Cerebellar nuclear complex (tissue), 1 donor: Measurements from ENCODE around the gene FGF6.
"Not testable (repeated sequence)": the region's sequence is repeated elsewhere in the genome, so short reads cannot be mapped to it uniquely, and the experiment has no call there.

Experiments used
- DNase-seq, 2 experiments: peaks; one replicate each; lab custom pipeline; 2025; lab: John Stamatoyannopoulos, UW

The FGF6 gene

DNA sequence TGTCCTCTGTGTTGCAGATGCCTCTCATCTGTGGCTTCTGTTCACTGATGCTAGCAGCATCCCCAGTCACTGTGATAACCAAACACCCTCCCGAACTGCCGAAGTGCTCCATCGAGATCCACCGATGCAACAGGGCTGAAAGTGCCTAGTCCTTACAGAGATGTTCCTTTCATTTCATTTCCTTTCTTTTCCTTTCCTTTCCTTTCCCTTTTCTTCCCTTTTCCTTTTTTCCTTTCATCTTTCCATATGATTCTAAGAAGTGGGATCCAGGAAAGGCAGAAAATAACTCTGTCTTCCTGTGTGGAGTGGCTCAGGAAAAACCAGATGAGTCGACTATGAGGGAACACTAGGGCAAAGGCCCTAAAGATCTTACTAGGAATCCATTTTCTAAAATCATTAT is 26.7 kb downstream of the FGF6 start:
- no peak for DNase-seq

DNA sequence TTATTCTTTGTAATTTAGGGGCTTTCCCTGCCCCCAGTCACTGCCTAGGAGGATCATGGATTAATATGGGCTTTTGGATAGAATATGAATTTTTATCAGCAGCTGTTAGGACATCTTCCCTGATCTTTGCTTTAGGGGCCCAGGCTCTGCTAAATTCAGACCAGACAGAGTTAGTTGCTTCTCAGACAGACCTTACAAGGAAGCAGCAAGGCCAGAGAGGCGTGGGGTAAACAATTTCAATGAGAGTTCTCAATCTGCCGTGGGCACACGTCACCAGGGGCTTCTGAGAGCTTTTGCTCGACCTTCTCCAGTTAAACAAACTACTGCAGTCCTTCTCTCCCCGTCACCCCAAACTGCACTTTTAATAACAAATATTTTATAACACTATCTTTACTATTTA is 27.7 kb downstream of the FGF6 start:
- DNase-seq, result no peak

DNA sequence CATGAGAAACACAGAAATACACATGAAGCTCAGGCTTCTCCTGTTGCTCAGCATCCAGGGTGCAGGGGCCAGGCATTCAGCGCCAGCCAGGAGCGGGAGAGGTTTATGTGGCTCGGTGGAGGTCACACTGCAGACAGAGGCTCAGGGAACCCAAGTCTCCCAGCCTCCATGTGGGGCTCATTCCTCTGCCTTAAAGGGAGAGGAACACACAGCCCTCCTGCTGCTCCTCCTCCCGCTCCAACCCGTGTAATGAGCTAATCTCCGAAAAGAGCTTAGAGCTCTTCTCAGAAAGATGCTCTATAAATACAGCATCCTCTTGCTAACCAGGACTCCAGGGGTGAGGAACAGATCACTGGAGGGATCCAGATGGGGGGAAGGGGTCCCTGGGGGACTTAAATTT is 28.2 kb downstream of the FGF6 start:
- no peak for DNase-seq

DNA sequence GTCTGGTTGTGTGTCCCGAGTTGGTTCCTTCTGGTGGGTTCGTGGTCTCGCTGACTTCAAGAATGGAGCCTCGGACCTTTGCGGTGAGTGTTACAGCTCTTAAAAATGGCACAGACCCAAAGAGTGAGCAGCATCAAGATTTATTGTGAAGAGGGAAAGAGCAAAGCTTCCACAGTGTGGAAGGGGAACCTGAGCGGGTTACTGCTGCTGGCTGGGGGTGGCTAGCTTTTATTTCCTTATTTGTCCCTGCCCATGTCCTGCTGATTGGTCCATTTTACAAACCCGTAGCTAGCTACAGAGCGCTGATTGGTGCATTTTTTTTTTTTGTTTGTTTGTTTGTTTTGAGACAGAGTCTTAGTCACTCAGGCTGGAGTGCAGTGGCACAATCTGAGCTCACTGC is 29.3 kb downstream of the FGF6 start:
- DNase-seq, result no peak

DNA sequence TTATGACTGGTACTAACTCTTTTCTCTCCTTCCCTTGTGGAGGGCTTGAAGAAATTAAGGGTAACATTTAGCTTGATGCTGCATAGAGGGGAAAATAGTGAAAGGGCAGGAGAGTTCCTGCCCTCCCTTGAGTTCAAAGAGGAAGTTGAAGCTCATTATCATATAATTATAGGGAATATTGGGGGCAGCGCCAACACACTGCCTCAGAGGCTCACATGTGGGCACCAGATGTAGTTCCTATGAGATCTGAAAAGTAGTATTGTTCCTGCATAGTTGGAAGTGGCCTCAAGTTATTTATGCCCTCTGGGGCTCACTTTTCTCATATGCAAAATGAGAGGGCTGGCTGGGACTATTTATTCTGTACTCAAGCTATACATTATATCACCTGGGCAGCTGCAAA is 33.1 kb downstream of the FGF6 start:
- no peak for DNase-seq

DNA sequence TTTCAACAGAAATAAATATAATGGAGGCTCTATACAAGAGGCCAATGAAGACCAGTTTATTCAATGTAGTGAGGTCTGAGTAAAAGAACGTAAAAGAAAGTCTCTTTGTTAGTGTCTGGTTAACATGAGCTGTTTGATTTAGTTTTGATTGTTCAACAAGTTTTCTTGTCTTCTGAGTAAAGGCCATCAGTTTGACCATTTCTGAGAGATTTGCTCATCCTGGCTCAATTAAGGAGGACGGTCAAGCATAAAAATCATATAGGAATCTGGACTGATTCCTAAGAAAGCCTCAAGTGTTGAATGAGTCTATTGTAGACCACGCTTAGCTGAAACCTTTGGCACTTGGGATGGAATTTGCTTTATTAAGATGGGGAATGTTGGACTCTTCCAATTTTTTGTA is 33.6 kb downstream of the FGF6 start:
- DNase-seq, result no peak

DNA sequence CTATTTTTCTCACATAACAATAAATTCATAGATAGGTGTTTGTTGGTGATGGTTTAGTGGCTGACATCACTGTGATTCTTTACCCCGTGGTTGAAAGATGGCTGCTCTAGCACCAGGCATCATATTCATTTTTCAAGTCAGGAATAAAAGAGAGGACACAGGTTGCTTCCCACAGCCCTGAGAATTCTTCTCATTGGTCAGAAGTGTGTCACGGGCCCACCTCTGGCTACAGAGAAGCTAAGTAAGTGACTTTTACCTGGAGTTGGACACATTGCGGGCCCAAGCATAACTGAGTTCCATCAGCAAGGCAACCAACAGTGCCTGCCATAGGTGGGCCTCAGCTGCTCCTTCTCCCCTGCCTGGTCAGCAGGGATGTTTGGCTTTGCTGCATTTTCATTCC is 38.5 kb downstream of the FGF6 start:
- DNase-seq, result no peak

DNA sequence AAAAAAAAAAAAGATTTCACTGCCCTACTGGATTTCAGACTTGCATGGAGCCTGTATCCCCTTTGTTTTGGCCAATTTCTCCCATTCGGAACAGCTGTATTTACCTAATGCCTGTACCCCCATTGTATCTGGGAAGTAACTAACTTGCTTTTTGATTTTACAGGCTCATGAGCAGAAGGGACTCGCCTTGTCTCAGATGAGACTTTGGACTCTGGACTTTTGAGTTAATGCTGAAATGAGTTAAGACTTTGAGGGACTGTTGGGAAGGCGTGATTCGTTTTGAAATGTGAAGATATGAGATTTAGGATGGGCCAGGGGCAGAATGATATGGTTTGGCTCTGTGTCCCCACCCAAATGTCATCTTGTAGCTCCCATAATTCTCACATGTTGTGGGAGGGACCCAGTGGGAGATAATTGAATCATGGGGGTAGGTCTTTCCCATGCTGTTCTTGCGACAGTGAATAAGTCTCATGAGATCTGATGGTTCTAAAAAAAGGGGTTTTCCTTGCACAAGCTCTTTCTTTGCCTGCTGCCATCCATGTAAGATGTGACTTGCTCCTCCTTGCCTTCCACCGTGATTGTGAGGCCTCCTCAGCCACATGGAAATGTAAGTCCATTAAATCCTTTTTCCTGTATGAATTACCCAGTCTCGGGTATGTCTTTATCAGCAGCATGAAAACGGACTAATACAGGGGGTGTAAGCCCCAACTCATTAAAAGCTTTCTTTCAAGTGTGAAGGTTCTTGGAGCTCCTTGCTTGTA is 40.6 kb downstream of the FGF6 start:
- DNase-seq, result not testable (repeated sequence)

DNA sequence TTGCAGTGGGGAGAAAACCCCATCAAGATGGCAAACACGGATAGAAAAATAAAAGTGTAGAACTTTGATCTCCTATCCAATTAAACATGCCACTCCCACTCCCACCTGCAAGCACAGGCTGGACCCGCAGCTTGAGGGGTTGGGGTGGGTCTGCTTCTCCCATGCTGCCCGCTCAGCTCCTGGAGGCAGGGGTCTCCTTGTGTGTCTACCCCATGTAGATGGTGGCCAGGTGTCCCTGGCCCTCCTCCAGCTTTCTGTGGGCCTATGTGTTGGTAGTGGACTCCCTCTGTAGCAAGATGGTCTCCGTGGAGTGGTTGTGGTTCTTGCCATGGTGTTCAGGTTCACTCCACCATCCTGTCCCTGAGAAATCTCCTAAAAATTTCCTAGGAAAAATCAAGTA is 42.6 kb downstream of the FGF6 start:
- DNase-seq, result no peak

DNA sequence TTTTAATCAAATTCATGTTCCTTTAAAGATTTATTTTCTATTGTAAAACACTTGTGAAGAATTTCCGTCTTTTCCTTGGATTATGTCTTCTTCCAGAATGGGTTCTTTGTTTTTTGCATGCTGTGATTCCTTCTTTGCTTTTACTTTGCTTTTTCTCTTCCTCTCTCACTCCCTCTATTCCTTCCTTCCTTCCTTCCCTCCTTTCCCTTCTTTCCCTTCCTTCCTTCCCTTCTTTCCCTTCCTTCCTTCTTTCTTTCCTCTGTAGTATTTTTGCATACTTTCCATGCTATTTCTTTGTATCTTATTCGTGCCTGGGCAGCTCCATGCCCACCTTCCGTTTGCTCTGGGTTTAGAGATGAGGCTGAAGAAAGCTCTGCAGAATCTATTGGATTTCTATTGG is 44.5 kb downstream of the FGF6 start:
- DNase-seq, result no peak

DNA sequence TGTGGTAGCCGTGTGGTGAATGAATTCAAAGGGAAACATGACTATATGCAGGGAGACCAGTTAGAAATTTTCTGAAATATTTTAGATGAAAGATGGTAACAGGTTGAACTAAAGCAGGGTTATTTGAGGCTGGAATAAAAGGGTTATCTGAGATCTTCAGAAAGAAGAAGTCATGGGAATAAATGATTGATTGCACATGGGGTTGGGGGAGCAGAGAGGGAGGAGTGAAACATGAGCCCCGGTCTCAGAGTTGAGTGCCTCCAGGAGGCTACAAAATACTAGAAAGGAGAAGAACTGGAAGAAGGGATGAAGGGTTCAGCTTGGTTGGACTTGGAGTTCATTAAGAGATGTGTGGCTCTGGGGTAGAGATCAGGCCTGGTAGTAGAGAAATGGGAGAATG is 49.8 kb downstream of the FGF6 start:
- no peak for DNase-seq

DNA sequence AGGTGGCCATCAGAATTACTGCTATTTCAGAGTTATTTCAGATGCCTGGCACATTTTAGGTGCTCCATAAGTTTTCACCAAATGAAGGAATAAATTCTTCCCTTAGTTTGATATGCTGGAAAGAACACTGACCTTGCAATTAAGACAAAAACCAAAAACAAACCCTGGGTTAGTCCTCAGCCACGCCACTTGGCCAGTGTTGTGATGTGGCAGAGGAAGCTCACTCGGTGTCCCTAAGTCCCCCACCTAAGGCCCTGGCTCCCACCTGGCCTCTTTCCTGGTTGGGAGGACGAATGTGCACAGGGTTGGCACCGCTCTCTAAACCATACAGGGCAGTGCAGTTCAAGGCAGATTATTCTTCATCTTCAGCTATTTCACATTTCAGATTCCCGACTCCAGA is 52.4 kb downstream of the FGF6 start:
- DNase-seq, result no peak

DNA sequence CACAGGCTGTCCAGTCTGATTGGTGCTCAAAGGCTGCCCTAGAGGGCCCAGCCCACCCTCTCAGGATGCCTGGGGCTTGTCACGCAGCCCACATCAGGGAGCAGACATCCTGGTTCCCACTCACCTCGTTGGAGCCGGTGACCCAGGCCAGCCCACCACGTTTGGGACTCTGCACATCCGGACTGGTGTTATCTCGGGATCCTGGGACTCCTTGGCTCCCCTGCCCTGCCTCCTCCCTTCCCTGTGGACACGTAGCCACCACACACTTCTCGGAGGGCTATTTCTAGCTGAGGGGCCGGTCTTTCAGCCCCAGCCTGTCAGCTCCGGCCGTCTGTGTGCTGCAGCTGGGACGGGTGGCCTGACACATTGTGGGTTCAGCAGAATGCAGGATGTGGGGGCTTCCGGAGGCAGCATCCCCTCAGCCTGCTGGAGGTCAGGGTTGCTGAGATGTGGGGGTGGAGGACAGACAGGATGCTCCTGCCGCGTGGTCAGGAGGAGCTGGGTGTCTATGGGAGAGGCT is 53.3 kb downstream of the FGF6 start:
- DNase-seq, result no peak

DNA sequence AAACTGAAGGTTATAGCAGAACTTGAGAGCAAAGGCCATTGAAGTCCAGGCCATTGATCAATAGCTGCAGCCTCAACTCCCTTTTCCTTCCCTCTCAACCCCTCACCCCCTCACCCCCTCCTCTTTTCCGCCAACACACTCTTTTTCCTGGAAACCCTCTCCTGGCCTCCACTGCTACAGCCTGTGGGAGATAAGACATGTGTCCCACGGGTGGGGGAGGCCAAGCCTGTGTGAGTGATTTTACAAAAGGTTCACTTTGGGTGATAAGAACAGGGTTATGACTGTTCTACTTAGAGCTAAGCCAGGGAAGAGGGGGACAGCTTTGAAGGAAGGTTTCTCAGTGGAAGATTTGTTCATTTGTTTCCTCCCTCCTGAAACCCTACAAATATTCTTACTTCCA is 57.0 kb downstream of the FGF6 start:
- DNase-seq, result no peak

DNA sequence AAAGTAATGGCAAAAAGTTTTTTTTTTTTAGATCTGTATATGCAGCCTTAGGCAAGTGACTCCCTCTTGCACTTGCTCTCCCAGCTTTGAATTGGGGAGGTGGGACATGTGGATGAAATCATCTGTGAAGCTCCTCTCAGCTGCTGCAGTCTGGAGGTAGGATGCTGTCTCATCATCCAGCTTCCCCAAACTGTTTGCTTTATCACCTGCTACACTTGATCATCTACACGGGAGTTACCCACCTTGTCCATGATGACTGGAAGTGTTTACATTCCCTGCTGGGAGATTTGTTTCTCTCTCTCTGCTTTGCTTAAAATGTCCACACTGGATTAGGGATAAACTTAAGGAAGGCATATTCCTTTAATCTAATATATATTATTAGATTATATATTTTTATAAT is 57.6 kb downstream of the FGF6 start:
- DNase-seq, result no peak

DNA sequence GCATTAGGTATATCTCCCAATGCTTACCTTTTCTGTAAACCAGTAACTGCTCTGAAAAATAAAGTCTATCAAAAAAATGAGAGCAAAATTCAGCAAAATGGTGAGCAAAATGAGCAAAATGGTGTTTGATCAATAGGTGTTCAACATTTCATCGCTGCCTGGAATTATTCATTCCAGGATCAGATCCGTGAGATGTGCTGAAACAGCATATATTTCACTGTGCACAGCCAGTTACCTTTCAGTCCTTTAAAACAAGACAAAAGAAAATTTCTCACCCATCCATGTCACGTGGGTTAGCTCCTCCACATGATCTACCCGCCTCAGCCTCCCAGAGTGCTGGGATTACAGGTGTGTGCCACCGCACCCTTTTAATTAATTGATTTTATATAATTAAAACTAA is 58.0 kb downstream of the FGF6 start:
- no peak for DNase-seq

DNA sequence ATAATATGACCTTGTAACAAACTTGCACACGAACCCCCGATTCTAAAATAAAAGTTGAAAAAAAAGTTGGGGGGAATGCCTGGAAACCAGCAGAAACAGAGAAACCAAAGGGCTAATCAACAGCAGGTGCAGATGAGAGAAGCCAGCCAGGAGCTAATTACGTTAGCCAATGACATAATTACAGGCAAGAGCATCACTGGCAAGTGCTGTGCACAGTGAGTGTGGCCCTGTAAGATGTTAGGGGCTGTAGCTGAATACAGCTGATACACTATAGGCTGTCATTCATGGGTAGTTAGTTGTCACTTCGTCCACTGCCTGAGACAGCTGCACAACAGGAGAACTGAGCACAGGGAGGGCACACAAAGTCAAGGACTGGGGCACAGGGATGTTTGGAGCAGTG is 58.8 kb downstream of the FGF6 start:
- no peak for DNase-seq
